NCI-H2029 treated with DMSO at 0.1 percent for 48 hours (cell line): ENCODE results near the gene CD22.
A peak's percentile ranks its signal among the peaks of the same experiment; 100 is the strongest.
"Not testable (repeated sequence)": the region's sequence is repeated elsewhere in the genome, so short reads cannot be mapped to it uniquely, and the experiment has no call there.

Experiments used
- DNase-seq: peaks from one replicate; lab custom pipeline; 2025; lab: John Stamatoyannopoulos, UW

The CD22 gene

DNA sequence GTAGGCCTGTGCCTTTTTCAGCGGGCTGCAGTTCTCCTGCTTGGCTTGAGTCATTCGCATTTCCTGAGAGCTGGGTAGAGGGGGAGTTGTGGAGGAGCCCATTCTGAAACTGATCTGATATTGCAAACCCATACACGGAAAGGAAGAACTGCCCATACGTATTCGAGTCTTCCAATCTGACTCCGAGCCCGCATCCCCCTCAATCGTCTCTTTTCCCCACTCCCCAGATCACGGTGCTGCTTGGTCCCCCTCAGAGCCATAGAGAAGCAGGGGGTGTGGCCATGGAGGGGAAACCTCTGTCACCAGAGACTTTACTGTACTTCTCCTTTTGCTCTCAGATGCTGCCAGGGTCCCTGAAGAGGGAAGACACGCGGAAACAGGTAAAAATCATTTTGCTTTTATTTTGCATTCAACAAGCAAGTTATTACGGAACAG lies at the start of gene CD22:
CD22 (plus strand) TSS at position 337 of the 435 bp plus-strand sequence. CDS start 2,854 bp downstream, outside the sequence.
- DNase-seq = no peak

DNA sequence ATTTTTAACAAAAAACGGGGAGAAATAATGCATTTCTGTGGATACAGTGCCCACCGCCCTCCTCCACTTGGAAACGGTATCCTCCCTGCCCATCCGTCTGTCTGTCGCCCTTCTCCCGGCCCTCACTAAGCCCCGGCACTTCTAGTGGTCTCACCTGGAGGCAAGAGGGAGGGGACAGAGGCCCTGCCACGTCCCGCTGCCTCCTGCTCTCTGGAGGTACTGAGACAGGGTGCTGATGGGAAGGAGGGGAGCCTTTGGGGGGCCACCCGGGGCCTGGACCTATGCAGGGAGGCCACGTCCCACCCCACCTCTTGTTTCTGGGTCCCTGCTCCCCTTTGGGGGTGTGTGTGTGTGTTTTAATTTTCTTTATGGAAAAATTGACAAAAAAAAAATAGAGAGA lies 49.6 kb upstream of the CD22 start:
- DNase-seq = no peak

DNA sequence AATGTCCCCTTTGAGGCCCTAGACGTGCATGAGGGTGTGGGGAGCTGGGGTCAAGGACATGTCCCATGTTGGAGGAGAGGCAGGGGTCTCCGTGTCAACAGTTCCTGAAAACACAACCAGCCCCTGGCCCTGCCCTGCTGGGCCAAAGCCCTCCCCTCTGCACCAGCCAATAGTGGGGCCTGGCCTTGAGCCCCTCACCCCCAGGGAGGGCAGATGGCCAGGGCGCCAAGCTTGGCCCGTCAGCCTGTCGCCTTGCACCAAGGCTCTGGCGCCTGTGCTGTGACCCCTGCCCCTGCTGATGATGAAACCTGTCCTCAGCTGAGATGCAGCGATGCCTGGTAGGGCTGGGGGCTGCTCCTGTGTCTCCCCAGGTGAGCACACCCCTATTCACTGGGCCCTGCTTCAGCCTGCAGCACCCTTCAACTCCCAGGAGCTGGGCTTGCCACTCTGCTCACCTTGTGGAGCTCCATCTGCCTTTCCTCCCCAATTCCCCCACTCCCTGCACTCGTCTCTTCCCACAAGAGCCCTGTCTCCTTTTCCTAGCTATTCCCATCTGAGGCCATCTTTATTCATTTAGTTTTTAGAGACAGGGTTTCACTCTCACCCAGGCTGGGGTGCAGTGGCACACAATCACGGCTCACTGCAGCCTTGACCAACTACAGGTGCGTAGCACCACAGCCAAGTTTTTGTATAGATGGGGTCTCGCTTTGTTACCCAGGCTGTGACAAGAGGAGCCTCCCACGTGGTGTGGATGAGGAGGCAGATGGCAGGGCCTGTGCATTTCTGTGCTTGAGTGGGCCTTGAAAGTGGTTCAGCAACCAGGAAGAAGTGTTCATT lies 48.8 kb upstream of the CD22 start:
- DNase-seq = no peak

DNA sequence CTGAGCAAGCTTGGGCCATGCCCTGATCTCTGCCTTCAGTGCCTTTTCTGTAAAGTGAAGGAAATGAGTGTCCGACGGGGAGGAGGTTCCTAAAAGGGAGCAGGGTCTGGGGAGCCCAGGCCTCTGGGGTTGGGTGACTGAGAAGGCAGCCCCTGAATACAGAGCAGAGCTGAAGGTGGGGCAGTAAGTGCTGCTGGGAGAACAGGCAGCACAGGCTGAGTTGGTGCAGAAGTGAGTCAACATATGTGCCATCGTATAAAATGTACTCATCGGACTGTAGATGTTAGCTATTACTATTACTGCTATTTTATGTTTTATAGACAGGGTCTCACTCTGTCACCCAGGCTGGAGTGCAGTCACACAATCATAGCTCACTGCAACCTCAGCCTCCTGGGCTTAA lies 47.7 kb upstream of the CD22 start:
- no peak for DNase-seq

DNA sequence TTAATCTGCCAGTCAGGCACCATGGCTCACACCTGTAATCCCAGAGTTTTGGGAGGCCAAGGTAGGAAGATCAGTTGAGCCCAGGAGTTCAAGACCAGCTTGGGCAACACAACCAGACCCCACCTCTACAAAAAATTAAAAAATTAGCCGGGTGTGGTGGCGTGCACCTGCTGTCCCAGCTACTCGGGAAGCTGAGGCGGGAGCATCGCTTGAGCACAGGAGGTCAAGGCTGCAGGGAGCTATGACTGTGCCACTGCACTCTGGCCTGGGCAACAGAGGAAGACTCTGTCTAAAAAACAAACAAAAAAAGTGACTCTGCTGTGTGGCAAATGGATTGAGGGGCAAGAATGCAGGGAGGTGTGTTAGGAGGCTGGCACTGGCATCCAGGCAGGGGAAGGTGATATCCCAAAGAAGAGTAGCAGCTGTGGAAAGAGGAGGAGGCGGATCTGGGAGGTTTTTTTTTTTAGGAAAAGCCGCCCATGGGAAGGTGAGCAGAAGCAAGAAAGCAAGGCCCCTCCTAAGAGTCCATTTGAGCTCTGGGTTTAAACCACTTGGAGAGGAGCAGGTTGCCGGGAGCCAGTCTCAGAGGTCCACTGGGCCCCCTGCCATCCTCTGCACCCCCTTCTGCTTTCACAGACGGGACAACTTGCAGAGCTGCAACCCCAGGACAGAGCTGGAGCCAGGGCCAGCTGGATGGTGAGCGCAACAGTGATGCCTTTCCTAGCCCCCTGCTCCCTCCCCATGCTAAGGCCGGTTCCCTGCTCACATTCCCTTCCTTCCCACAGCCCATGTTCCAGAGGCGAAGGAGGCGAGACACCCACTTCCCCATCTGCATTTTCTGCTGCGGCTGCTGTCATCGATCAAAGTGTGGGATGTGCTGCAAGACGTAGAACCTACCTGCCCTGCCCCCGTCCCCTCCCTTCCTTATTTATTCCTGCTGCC lies 44.6 kb upstream of the CD22 start:
- no peak for DNase-seq

DNA sequence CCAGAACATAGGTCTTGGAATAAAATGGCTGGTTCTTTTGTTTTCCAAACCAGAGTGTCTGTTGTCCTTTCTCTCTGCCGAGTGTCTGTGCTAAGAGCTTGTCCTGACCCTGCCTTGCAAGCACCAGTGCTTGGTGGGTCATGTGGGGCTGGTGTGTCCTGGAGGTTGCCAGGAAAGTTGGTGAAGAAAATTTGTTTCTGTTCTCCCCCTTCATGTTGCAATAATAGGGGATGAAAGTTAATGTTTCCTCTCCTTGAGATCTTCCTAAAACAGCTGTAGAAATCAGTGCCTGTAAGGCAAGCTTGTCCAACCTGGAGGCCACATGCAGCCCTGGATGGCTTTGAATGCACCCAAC lies 43.9 kb upstream of the CD22 start:
- DNase-seq = no peak

DNA sequence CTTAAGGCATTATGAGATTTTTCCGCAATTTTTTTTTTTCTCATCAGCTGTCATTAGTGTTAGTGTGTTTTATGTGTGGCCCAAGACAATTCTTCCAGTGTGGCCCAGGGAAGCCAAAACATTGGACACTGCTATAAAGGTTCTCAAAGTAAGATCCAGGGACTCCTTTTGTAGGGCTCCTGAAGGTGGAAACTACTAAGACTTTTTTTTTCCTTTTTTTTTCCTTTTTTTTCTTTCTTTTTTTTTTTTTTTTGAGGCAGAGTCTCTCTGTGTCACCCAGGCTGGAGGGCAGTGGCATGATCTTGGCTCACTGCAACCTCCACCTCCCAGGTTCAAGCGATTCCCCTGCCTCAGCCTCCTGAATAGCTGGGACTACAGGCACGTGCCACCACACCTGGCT lies 43.5 kb upstream of the CD22 start:
- DNase-seq = not testable (repeated sequence)

DNA sequence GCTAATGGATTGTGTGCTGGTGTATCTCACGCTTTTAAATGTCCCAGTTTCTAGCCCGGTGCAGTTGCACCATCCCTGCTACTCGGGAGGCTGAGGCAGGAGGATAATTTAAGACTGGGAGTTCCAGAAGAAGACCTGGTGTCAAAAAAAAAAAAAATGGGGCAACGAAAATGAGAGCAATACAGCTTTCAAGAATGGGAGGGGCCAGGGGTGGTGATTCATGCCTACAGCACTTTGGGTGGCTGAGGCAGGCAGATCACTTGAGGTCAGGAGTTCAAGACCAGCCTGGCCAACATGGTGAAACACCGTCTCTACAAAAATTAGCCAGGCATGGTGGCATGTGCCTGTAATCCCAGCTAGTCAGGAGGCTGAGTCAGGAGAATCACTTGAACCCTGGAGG lies 42.9 kb upstream of the CD22 start:
- DNase-seq = not testable (repeated sequence)

DNA sequence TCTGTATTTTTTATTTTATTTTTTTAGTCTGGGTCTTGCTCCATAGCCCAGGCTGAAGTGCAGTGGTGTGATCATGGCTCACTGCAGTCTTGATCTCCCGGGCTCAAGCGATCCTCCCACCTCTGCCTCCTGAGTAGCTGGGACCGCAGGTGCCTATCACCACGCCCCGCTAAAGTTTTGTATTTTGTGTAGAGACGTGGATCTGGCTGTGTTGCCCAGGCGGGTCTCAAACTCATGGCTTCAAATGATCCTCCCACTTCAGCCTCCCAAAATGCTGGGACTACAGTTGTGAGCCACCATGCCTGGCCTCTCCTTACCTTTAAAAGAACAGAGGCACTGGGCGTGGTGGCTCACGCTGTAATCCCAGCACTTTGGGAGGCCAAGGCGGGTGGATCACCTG lies 41.3 kb upstream of the CD22 start:
- DNase-seq = no peak

DNA sequence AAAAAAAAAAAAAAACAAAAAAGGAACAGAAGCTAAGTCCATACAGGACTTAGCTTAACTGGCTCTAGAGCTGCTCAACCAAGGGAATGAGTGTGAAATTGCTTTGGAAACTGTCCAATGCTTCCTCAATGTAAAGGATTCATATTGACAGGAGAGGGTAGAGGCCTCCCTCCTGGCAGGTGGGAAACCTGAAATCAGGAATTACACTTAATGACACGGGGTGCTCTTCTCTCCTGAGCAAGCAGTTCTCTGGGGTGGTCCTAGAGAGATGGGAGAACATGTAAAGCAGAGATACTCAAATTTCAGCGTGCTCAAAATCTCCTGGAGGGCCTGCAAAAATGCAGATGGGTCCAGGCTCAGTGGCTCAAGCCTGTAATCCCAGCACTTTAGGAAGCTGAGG lies 40.7 kb upstream of the CD22 start:
- no peak for DNase-seq

DNA sequence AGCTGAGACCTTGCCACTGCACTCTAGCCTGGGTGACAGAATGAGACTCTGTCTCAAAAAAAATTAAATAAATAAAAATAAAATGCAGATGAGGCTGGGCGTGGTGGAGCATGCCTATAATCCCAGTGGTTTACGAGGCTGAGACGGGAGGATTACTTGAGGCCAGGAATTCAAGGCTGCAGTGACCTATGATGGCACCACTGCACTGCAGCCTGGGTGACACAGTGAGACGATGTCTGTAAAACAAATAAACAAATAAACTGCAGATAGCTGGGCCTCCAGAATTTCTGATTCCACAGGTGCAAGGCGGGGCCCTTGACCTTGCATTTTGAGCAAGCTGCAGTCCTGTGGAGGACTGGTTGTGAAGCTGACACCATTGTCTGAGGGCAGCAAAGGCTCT lies 40.1 kb upstream of the CD22 start:
- DNase-seq = no peak

DNA sequence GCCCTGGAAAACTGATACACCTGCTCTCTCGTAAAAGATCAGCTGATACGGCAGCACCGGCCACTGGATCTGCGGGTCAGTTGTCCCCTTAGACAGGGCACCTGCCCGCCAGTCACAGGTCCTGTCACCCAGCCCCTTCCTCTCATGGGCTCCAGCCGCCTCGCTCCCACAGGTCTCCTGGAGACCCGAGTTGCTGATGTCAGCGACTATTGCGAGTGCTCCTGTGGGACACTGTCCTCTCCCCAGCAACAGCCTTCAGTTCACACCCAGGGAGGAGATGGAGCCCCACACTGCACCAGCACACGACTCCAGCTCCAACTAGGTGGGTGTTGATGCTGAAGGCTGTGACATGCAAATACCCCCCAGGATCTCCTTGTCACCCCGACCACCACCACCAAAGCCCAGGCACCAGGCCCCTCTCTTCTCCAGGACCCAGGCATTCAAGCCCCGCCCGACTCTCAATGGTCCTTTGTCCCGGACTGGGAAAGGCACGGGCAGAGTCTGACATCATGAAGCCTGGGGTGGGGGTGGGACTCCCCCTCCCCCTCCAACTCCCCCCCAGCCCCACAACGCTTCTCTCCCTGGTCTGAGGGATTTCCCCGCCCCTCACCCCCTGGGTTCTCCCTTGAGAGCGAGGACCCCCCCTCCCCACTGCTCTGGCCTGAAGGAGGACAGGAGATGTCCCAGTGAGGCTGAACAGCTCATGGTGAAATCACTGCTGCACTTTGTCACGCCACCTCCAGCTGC lies 38.4 kb upstream of the CD22 start:
- no peak for DNase-seq

DNA sequence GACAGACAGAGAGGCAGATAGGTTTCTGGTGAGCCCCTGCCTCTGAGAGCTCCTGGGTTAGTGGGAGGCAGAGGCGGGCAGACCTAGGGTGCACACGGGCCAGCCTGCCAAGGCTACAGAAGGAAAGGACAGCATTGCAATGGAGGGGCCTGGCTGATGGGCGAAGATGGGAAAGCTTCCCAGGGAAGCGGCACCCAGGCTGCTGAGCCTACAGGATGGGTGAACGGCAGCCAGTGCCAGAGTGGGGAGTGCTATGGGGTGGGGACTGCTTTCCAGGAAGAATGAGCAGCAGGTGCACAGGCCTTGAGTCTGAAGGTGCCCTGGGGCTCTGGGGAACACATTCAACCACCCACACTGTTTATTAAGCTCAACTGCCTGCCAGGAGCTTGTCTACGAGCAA lies 37.7 kb upstream of the CD22 start:
- no peak for DNase-seq

DNA sequence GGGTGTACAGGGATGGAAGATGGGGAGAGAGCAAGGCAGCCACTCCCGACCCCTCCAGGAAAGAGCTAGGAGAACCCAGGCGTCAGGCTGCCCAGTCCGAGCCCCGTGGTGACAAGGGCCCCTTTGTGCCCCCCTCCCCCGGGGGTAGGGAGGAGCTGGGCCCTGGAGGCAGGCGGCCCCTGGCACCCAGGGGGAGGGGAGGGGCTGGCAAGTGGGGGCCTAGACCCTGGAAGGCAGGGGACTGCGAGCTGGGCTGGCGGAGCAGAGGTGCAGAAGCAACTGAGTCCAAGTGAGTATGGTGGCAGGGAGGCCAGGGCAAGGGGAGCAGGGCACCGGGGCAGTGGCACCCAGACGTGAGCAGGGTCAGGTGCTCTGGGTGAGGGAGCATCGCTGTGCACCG lies 37.1 kb upstream of the CD22 start, which contains the start of gene MAG:
MAG (plus strand) TSS at position 246 of the 400 bp plus-strand sequence. CDS start 3,248 bp downstream, outside the sequence.
- DNase-seq = no peak

DNA sequence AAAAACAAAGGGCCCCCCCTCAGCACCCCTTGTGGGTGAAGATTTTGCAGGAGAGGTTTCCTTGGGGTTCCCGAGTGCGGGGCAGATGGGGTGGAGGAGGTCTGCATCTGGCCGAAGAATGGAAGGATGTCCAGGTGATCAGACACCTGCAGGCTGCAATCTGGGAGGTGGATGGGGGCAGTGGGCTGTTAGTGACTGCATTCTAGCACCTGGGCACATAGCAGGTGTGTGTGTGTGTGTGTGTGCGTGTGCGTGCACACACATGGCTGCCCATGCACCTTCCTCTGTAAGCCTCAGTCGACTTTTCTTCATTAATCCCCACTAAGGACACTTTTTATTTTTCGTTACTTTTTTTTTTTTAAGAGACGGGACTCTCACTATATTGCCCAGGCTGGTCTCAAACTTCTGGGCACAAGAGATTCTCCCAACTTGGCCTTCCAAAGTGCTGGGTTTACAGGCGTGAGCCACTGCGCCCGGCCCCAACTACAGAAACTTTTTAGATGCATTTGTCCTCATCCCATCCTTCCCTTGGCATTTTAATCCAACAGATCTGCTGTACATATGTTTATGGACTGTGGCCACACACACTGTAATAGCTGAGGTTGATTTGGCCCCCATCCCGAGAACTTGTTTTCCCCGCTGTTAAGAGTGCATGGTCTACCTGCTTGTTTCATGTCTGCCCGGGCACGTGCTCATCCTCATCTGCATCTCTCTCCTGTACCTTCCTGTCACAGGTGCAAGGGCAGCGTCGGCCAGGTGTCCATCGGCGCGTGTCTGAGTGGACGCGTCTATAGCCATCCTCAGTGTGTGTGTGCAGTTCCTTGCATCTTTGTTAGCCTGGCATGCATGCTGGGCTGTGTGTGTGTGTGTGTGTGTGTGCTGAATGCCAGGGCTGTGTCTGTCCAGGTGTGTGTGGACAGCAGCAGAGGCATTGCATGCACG lies 36.3 kb upstream of the CD22 start:
- DNase-seq = peak; percentile 17

DNA sequence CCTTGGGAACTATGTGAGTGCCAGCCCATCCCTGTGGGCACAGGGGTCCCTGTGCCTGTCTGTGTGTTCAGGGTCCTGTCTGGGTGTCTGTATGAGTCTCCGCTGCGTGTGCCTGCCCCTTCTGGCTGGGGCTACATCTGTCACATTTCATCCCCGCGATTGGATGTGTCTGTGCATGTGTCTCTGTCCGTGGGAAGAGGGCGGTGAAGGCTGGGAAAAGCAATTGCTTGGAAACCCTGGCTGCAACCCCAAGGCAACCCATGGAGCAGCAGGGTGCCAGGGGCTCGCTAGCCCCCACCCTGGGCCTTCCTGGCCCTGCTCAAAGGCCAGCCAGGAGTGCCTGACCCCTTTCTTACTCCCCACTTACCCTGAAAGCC lies 35.6 kb upstream of the CD22 start:
- DNase-seq = no peak

DNA sequence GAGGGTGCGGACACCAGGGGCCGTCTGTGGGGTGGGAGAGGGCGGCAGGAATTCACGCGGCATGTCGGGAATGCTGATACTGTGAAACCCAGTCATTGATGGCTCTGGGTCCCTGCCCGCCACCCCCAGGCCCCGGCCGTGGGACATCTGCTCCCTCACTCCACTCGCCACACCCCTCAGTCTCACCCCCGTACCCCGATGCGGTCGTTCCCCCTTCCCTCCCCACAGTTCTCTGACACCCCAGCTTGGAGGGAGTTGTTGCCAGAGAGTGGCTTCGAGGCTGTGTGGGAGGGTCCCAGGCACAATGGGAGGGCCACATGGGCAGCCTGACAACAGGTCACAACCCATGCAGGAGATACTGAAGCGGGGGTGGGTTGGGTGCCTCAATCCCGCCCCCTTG lies 35.2 kb upstream of the CD22 start:
- DNase-seq = no peak

DNA sequence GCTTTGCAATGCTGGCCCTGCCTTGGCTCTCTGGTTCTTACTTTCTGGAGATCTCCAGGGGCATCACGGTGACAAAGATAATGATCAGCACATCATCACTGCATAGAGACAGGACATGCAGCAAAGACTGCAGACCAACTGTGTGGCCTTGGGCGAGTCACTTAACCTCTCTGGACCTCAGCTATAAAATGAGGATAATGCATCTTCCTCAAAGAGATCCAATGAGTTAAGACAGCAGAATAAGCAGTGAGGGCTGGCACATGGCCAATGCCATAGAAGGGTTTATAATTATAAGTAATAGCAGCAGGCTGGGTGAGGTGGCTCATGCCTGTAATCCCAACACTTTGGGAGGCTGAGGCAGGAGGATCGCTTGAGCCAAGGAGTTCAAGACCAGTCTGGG lies 34.7 kb upstream of the CD22 start:
- DNase-seq = no peak

DNA sequence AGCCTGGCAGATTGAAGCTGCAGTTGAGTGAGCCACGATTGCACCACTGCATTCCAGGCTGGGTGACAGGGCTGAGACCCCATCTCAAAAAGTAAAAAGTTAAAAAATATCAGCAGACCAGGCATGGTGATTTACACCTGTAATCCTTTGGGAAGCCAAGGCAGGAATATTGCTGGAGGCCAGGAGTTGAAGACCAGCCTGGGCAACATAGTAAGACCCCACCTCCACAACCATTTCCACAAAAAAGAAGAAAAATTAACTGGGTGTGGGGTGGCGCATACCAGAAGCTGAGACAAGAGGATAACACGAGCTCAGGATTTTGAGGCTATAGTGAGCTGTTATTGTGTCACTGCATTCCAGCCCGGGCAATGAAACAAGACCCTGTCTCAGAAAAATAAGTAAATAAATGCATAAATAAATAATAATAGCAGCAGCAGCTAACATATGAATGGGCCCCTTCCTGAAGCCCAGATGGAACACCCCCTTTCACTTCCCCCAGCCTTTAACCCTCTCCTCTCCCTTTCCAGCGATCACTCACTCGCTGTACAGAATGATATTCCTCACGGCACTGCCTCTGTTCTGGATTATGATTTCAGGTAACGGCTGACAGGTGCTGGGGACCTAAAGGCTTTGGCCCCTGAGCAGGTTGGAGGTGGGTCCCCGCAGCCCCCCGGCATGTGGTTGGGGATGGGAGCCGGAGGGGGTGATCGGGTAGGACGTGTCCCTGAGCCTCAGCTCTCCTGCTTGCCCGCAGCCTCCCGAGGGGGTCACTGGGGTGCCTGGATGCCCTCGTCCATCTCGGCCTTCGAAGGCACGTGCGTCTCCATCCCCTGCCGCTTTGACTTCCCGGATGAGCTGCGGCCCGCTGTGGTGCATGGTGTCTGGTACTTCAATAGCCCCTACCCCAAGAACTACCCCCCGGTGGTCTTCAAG lies 33.9 kb upstream of the CD22 start:
- DNase-seq = no peak
